GM12801 (cell line): Measurements from ENCODE around the gene ANKS6.

Experiments used
- CTCF ChIP-seq: IDR thresholded peaks from one replicate; pipeline ENCODE4 v1.5.1; 2011; ENCODE audit warnings: control low read depth; ENCODE audit not compliant: insufficient read length; ENCODE audit errors: extremely low read depth

Gene ANKS6

GRCh38 chr9:98708933-98709911 is 87.1 kb downstream of the ANKS6 start, which contains the start of gene GABBR2:
GABBR2 (minus strand) TSS chr9:98708935; CDS start chr9:98708737, 198 bp downstream.
- no peak for TF ChIP-seq CTCF

GRCh38 chr9:98708103-98708932 is 88.0 kb downstream of the ANKS6 start:
- TF ChIP-seq CTCF = no peak

- no peak for TF ChIP-seq CTCF
Measured at GRCh38 chr9:98707166-98708102, 88.9 kb downstream of the ANKS6 start.

- no peak for TF ChIP-seq CTCF
Measured at GRCh38 chr9:98706651-98707165, 89.6 kb downstream of the ANKS6 start.

GRCh38 chr9:98702835-98703380 is 93.4 kb downstream of the ANKS6 start:
- TF ChIP-seq CTCF = no peak

GRCh38 chr9:98702340-98702739 is 94.0 kb downstream of the ANKS6 start:
- TF ChIP-seq CTCF = no peak
